Endothelial cell of umbilical vein (primary cell): Measurements from ENCODE around the gene ZNF511. TPM values are rescaled to one million over a fixed set of nuclear protein-coding genes. Genes with fewer than 3 reads are reported as not detected.

ENCODE experiments used
- BruUV-seq: library from RNA; stranded (reverse); fragments of 400-500 nt; replicated peaks from 2 replicates; lab custom pipeline; 2021; lab: Mats Ljungman, UMichigan
- CTCF ChIA-PET: fragments of 300-600, 350-600 bp; sonication (Branson Sonifier 250); formaldehyde crosslinking; loops from one replicate; lab custom pipeline; 2021; ENCODE audit warnings: antibody characterized with exemption, inconsistent platforms; lab: Charles Lee
- POLR2A ChIA-PET: fragments of 300-600, 350-600 bp; sonication (Branson Sonifier 250); formaldehyde crosslinking; loops from one replicate; lab custom pipeline; 2021; ENCODE audit warnings: antibody characterized with exemption, inconsistent platforms; lab: Charles Lee
- DNase-seq: peaks from one replicate; pipeline ENCODE4 v3.0.0-alpha.2; 2011; ENCODE audit warnings: low read depth, low spot score
- FAIRE-seq: peaks from 2 replicates; lab custom pipeline; 2011; peaks lifted over from hg19 to GRCh38; lab: Jason Lieb, UNC
- H2AFZ ChIP-seq: 2 replicates; pipeline ENCODE4 v1.6.0; 2012; ENCODE audit warnings: low read depth, low read length, control low read depth, inconsistent platforms
- H3K27ac ChIP-seq: 2 replicates; pipeline ENCODE4 v1.5.1; 2011; ENCODE audit warnings: low read depth, mild to moderate bottlenecking, control low read depth, low read length, moderate library complexity; ENCODE audit not compliant: insufficient read depth
- H3K27me3 ChIP-seq, 2 experiments: 2 replicates each; pipeline versions ENCODE4 v1.6.0 to v1.6.1; 2011; ENCODE audit warnings: low read length in 2 of 2, mixed read lengths in 1 of 2; ENCODE audit not compliant: control insufficient read depth in 2 of 2, insufficient read depth in 2 of 2
- H3K36me3 ChIP-seq, 2 experiments: 2 replicates in 1 of 2; 3 replicates in 1 of 2; pipeline ENCODE4 v1.5.1; 2011; ENCODE audit warnings: low read length in 2 of 2, mild to moderate bottlenecking in 1 of 2, moderate library complexity in 1 of 2; ENCODE audit not compliant: control insufficient read depth in 2 of 2, insufficient read depth in 2 of 2; ENCODE audit errors: extremely low read depth in 1 of 2
- H3K4me1 ChIP-seq: 3 replicates; pipeline ENCODE4 v1.5.1; 2011; ENCODE audit warnings: mild to moderate bottlenecking, low read length; ENCODE audit not compliant: control insufficient read depth, insufficient read depth; ENCODE audit errors: extremely low read depth
- H3K4me2 ChIP-seq: 2 replicates; pipeline ENCODE4 v1.6.1; 2011; ENCODE audit warnings: low read length, control low read depth, mixed read lengths; ENCODE audit not compliant: insufficient read depth
- H3K4me3 ChIP-seq, 3 experiments: fragments of 200-600 bp in 1 of 3; sonication (generic), shearing (Covaris generic) in 1 of 3; replicated peaks in 1 of 3; 2 replicates each; pipeline ENCODE4 v1.5.1; 2011 to 2016; ENCODE audit warnings: control low read depth in 3 of 3, low read length in 3 of 3, mild to moderate bottlenecking in 2 of 3, inconsistent platforms in 1 of 3, low read depth in 1 of 3, moderate library complexity in 1 of 3; ENCODE audit not compliant: insufficient read depth in 1 of 3
- H3K79me2 ChIP-seq: 2 replicates; pipeline ENCODE4 v1.6.0; 2012; ENCODE audit warnings: low read length, inconsistent platforms; ENCODE audit not compliant: control insufficient read depth, insufficient read depth
- H3K9ac ChIP-seq: replicated peaks from 2 replicates; pipeline ENCODE3; 2011; ENCODE audit warnings: low read length, control low read depth; ENCODE audit not compliant: insufficient read depth; ENCODE audit errors: extremely low read depth
- H3K9me1 ChIP-seq: replicated peaks from 3 replicates; pipeline ENCODE4 v1.6.0; 2011; ENCODE audit warnings: mild to moderate bottlenecking, low read length; ENCODE audit not compliant: control insufficient read depth, insufficient read depth; ENCODE audit errors: extremely low read depth
- H3K9me3 ChIP-seq: replicated peaks from 2 replicates; pipeline ENCODE4 v1.5.1; 2012; ENCODE audit warnings: low read length, inconsistent platforms; ENCODE audit not compliant: control insufficient read depth, insufficient read depth
- H4K20me1 ChIP-seq: replicated peaks from 2 replicates; pipeline ENCODE3; 2011; ENCODE audit warnings: mild to moderate bottlenecking, low read length; ENCODE audit not compliant: control insufficient read depth, insufficient read depth; ENCODE audit errors: extremely low read depth
- CTCF ChIP-seq, 2 donors: IDR thresholded peaks; 1 replicate in 1 of 2; 2 replicates in 1 of 2; pipeline ENCODE4 v1.5.1; 2011; ENCODE audit warnings: low read length in 2 of 2, mild to moderate bottlenecking in 2 of 2, moderate library complexity in 2 of 2, control low read depth in 1 of 2, inconsistent platforms in 1 of 2, low read depth in 1 of 2; ENCODE audit not compliant: insufficient read depth in 1 of 2; ENCODE audit errors: extremely low read depth in 1 of 2
- EZH2 ChIP-seq: IDR thresholded peaks from 2 replicates; pipeline ENCODE4 v1.6.1; 2012; ENCODE audit warnings: borderline replicate concordance, low read depth, mild to moderate bottlenecking, moderate library complexity, low read length, inconsistent platforms; ENCODE audit not compliant: severe bottlenecking
- FOS ChIP-seq: IDR thresholded peaks from 2 replicates; pipeline ENCODE4 v1.6.1; 2011; ENCODE audit warnings: mild to moderate bottlenecking, low read length, moderate library complexity, borderline replicate concordance; ENCODE audit not compliant: insufficient read depth
- GATA2 ChIP-seq: IDR thresholded peaks from 2 replicates; pipeline ENCODE4 v1.7.0; 2011; ENCODE audit warnings: low read depth, mild to moderate bottlenecking, moderate library complexity, mixed read lengths, low read length; ENCODE audit not compliant: insufficient read length, insufficient read depth
- JUN ChIP-seq: IDR thresholded peaks from 2 replicates; pipeline ENCODE4 v1.6.1; 2011; ENCODE audit warnings: borderline replicate concordance, low read depth; ENCODE audit not compliant: insufficient read length, insufficient read depth
- MAX ChIP-seq: IDR thresholded peaks from 2 replicates; pipeline ENCODE4 v1.6.1; 2011; ENCODE audit not compliant: insufficient read depth, insufficient read length
- MYC ChIP-seq: IDR thresholded peaks from one replicate; pipeline ENCODE4 v1.6.1; 2011; ENCODE audit warnings: mild to moderate bottlenecking, low read depth, low read length
- POLR2A ChIP-seq: IDR thresholded peaks from 2 replicates; pipeline ENCODE4 v1.6.1; 2012; ENCODE audit warnings: low read depth, mild to moderate bottlenecking, control low read depth, low read length
- POLR2AphosphoS5 ChIP-seq: IDR thresholded peaks from 2 replicates; pipeline ENCODE4 v1.6.1; 2012; ENCODE audit warnings: low read depth, mild to moderate bottlenecking, control low read depth, low read length, moderate library complexity; ENCODE audit not compliant: insufficient read depth
- dilution Hi-C: fragments of 300-500 bp; cut with MboI; formaldehyde crosslinking; loops from one replicate; pipeline ENCODE4 v1.15.0; 2019; ENCODE audit warnings: low sequenced_read_pairs; ENCODE audit not compliant: extremely low pct_ligation_motif_present
- intact Hi-C: fragments of 100-400 bp; cut with micrococcal nuclease; formaldehyde crosslinking; loops from one replicate; pipeline ENCODE4 v1.10.0; 2022
- polyA plus RNA-seq, 4 experiments: library from polyadenylated mRNA; depleted of rRNA in 3 of 4; stranded (reverse) in 3 of 4; unstranded in 1 of 4; fragments of >200 nt; gene quantifications; 2 replicates each; pipeline versions ENCODE4 v1.2.1 to v1.2.3, GENCODE V29; 2011 to 2012; ENCODE audit warnings: missing spikeins in 1 of 4
- total RNA-seq: library from RNA; stranded (reverse); gene quantifications from 2 replicates; pipeline ENCODE4 v1.2.3, GENCODE V29; 2021

The ZNF511 gene
- total and polyA plus RNA-seq, 2 donors (not counting 3 experiments of a cell fraction or from before 2014, with no cell fraction given), result 25.6 to 37.9 TPM

DNA sequence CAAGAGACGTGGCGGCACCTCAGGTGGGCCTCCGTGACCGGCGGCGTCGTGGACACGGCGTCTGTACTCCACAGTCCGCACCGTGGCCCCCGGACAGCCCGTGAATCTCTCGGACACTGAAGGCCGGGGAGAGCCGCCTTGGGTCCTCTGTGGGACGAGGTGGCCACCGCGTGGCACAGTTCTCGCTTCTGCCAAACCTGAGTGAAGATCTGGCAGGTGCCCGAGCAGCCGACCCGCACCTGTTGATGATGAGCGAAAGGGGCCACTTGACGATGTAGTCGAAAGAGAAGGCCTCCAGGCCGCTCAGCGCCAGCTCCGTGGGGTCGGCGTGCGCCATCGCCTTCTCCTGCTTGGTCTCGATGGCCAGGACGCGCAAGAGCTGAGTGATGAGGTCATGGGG, 23.5 kb upstream of the ZNF511 start:
- Histone ChIP-seq H3K27ac (no peak overlapping the region), H4K20me1 (no peaks in the 10 kb centered on the region), H3K36me3 (peaks cover 7 to 50% of the 10 kb centered on the region in 2 experiments), H3K9ac (no peak overlapping the region), H2AFZ (no peak overlapping the region), H3K4me2 (no peak overlapping the region), H3K4me1 (no peaks in the 10 kb centered on the region), H3K9me3 (no peaks in the 10 kb centered on the region), H3K27me3 (no peaks in the 10 kb centered on the region), H3K9me1 (no peaks in the 10 kb centered on the region), H3K79me2 (no peaks in the 10 kb centered on the region), H3K4me3 (no peak overlapping the region)
- intact Hi-C loops (no loop called here), dilution Hi-C loops (no loop called here)
- DNase-seq (no peak), FAIRE-seq (no peak)
- BruUV-seq, result no TSS peak
- no peak for TF ChIP-seq MAX
- TF ChIP-seq FOS, result no peak
- no peak for TF ChIP-seq CTCF (IDR thresholded peaks at IDR 0.05; ENCODE audit: extremely low read depth in 1 of 2, insufficient read depth in 1 of 2, low read depth in 1 of 2, low read length in 2 of 2)
- TF ChIP-seq POLR2AphosphoS5, result no peak
- no peak for TF ChIP-seq MYC
- TF ChIP-seq GATA2, result no peak
- TF ChIP-seq JUN, result no peak
- TF ChIP-seq POLR2A, result no peak
- TF ChIP-seq EZH2, result no peak
- CTCF ChIA-PET, result no interaction called here
- POLR2A ChIA-PET, result no interaction called here
